ENCODE measurements around the gene LOXL1.

- TF ChIP-seq EZH2 (IDR thresholded peaks at IDR 0.05; ENCODE audit: borderline replicate concordance, low read depth, low read length, severe bottlenecking), result no peak
- TF ChIP-seq CTCF (IDR thresholded peaks at IDR 0.05; ENCODE audit: borderline replicate concordance, extremely low read depth, low read length, poor library complexity, severe bottlenecking), result no peak
These were observed 19.9 kb downstream of the LOXL1 start for GRCh38 chr15:73946046-73946721.
